GM10266 (cell line): ENCODE results near the gene LSM8.

Experiments used
- DNase-seq: peaks from one replicate; pipeline ENCODE4 v3.0.0; 2012; ENCODE audit errors: extremely low spot score
- CTCF ChIP-seq: IDR thresholded peaks from 2 replicates; pipeline ENCODE4 v1.5.1; 2012; ENCODE audit warnings: mild to moderate bottlenecking, low read depth; ENCODE audit not compliant: control insufficient read depth, insufficient read depth; ENCODE audit errors: missing control alignments

Gene LSM8

GRCh38 chr7:118195837-118196474, 12.0 kb downstream of the LSM8 start:
- DNase-seq, result peak; percentile 28
- TF ChIP-seq CTCF, result peak; percentile 69

- no peak for DNase-seq
- TF ChIP-seq CTCF, result no peak
Observed at GRCh38 chr7:118202061-118202460, 18.1 kb downstream of the LSM8 start.

GRCh38 chr7:118214051-118214832, 30.3 kb downstream of the LSM8 start:
- TF ChIP-seq CTCF, result no peak
- DNase-seq, result peak; percentile 83

- DNase-seq, result no peak
- no peak for TF ChIP-seq CTCF
Observed at GRCh38 chr7:118214833-118215182, 30.8 kb downstream of the LSM8 start.

- TF ChIP-seq CTCF, result no peak
- DNase-seq, result no peak
Observed at GRCh38 chr7:118217210-118217619, 33.3 kb downstream of the LSM8 start.

- no peak for TF ChIP-seq CTCF
- DNase-seq, result no peak
Observed at GRCh38 chr7:118218413-118219156, 34.6 kb downstream of the LSM8 start.

GRCh38 chr7:118219157-118219512, 35.2 kb downstream of the LSM8 start:
- no peak for TF ChIP-seq CTCF
- no peak for DNase-seq
